Common myeloid progenitor, CD34-positive (primary cell): ENCODE measurements around the gene SSBP3.
"Not testable (repeated sequence)": the region's sequence is repeated elsewhere in the genome, so short reads cannot be mapped to it uniquely, and the experiment has no call there.

Experiments used
- CTCF ChIA-PET: fragments of 350-600 bp; sonication (Branson Sonifier 250); formaldehyde crosslinking; loops from one replicate; lab custom pipeline; 2021; ENCODE audit warnings: antibody characterized with exemption; lab: Charles Lee
- POLR2A ChIA-PET: fragments of 350-600 bp; sonication (Branson Sonifier 250); formaldehyde crosslinking; loops from one replicate; lab custom pipeline; 2021; ENCODE audit warnings: antibody characterized with exemption; lab: Charles Lee
- DNase-seq, 3 donors: peaks; one replicate each; pipeline versions ENCODE4 v3.0.0 to v3.0.0-alpha.2; 2013
- H3K27ac ChIP-seq, 2 experiments: 1 replicate in 1 of 2; 2 replicates in 1 of 2; pipeline ENCODE4 v1.7.0; 2013; ENCODE audit warnings: inconsistent platforms in 2 of 2, low read length in 2 of 2, mild to moderate bottlenecking in 2 of 2, low read depth in 1 of 2, moderate library complexity in 1 of 2; ENCODE audit not compliant: severe bottlenecking in 2 of 2, insufficient read depth in 1 of 2, poor library complexity in 1 of 2
- H3K27me3 ChIP-seq, 5 experiments: replicated peaks in 2 of 5; 1 replicate in 3 of 5; 2 replicates in 2 of 5; pipeline versions ENCODE4 v1.6.1 to v1.7.0; 2013; ENCODE audit warnings: low read length in 4 of 5, mild to moderate bottlenecking in 2 of 5, moderate library complexity in 2 of 5, inconsistent platforms in 1 of 5; ENCODE audit not compliant: insufficient read depth in 5 of 5, control insufficient read depth in 4 of 5
- H3K36me3 ChIP-seq, 4 experiments: 1 replicate in 2 of 4; 2 replicates in 2 of 4; pipeline versions ENCODE4 v1.6.1 to v1.7.0; 2013; ENCODE audit warnings: low read length in 3 of 4, control low read depth in 1 of 4, mild to moderate bottlenecking in 1 of 4; ENCODE audit not compliant: control insufficient read depth in 4 of 4, insufficient read depth in 4 of 4
- H3K4me1 ChIP-seq, 4 experiments: 1 replicate in 3 of 4; 2 replicates in 1 of 4; pipeline versions ENCODE4 v1.6.1 to v1.7.1; 2013; ENCODE audit warnings: low read length in 3 of 4, mild to moderate bottlenecking in 3 of 4, control low read depth in 1 of 4, inconsistent platforms in 1 of 4, moderate library complexity in 1 of 4; ENCODE audit not compliant: control insufficient read depth in 4 of 4, insufficient read depth in 4 of 4; ENCODE audit errors: control extremely low read depth in 1 of 4
- H3K4me3 ChIP-seq, 7 experiments: 1 replicate in 4 of 7; 2 replicates in 3 of 7; pipeline versions ENCODE4 v1.5.1 to v1.7.0; 2013; ENCODE audit warnings: mild to moderate bottlenecking in 7 of 7, low read length in 6 of 7, moderate library complexity in 6 of 7, inconsistent platforms in 2 of 7, low read depth in 2 of 7, control low read depth in 1 of 7; ENCODE audit not compliant: insufficient read depth in 4 of 7, control insufficient read depth in 1 of 7; ENCODE audit errors: extremely low read depth in 1 of 7
- H3K9me3 ChIP-seq, 5 experiments: 1 replicate in 4 of 5; 2 replicates in 1 of 5; pipeline versions ENCODE4 v1.6.1 to v1.7.1; 2013; ENCODE audit warnings: low read length in 4 of 5, mild to moderate bottlenecking in 2 of 5, inconsistent platforms in 1 of 5, low read depth in 1 of 5, moderate library complexity in 1 of 5; ENCODE audit not compliant: control insufficient read depth in 4 of 5, insufficient read depth in 2 of 5; ENCODE audit errors: control extremely low read depth in 1 of 5
- WGBS: methylation state at CpG from one replicate; pipeline ENCODE4 v1.1.5; 2013; ENCODE audit not compliant: insufficient coverage; 5-methylcytosine and 5-hydroxymethylcytosine counted together

Gene SSBP3

GRCh38 chr1:54212872-54213271, 193.3 kb downstream of the SSBP3 start:
- no peaks in the 10 kb centered on the region for H3K4me1 ChIP-seq
- 75% methylated on average over 1 of the region's 1 CpG for WGBS
- CTCF ChIA-PET = interaction anchor here (1.4 kb wide), 1 partner anchor 10 kb away, joined by 3 read pairs; no protein-coding TSS in a partner anchor
- no peak overlapping the region for H3K27ac ChIP-seq
- peak in 2 of 3 donors; percentile 46 to 66 for DNase-seq
- peaks cover 26 to 93% (median 74%) of the 10 kb centered on the region in 4 experiments for H3K36me3 ChIP-seq
- H3K27me3 ChIP-seq = no peaks in the 10 kb centered on the region
- POLR2A ChIA-PET = no interaction called here
- no peak overlapping the region for H3K4me3 ChIP-seq
- no peaks in the 10 kb centered on the region for H3K9me3 ChIP-seq

- H3K27ac ChIP-seq, DNase-seq, H3K4me1 ChIP-seq, CTCF ChIA-PET, H3K9me3 ChIP-seq, H3K27me3 ChIP-seq, POLR2A ChIA-PET, H3K4me3 ChIP-seq: not testable (repeated sequence)
- 100% methylated on average over 1 of the region's 4 CpGs for WGBS
- H3K36me3 ChIP-seq = peaks cover 23 to 77% (median 62%) of the 10 kb centered on the region in 4 experiments
Observed at GRCh38 chr1:54207896-54208295, 198.3 kb downstream of the SSBP3 start.

- no peak for DNase-seq
- Histone ChIP-seq H3K27me3 (no peaks in the 10 kb centered on the region), H3K36me3 (peaks cover 23 to 74% (median 61%) of the 10 kb centered on the region in 4 experiments), H3K27ac (no peak overlapping the region), H3K4me3 (no peak overlapping the region), H3K4me1 (peaks cover 0 to 1% (median 0%) of the 10 kb centered on the region in 4 experiments), H3K9me3 (no peaks in the 10 kb centered on the region)
- 57% methylated on average over 1 of the region's 1 CpG for WGBS
- ChIA-PET POLR2A (no interaction called here), CTCF (no interaction called here)
Observed at GRCh38 chr1:54207287-54207686, 198.9 kb downstream of the SSBP3 start.

- 82% methylated on average over 6 of the region's 7 CpGs for WGBS
- Histone ChIP-seq H3K27ac (no peak overlapping the region), H3K4me1 (peaks cover 10 to 24% (median 19%) of the 10 kb centered on the region in 4 experiments), H3K9me3 (no peaks in the 10 kb centered on the region), H3K36me3 (peaks cover 19 to 43% (median 37%) of the 10 kb centered on the region in 4 experiments), H3K4me3 (no peak overlapping the region), H3K27me3 (no peaks in the 10 kb centered on the region)
- ChIA-PET POLR2A (no interaction called here), CTCF (no interaction called here)
- DNase-seq = no peak
Observed at GRCh38 chr1:54204199-54204598, 202.0 kb downstream of the SSBP3 start.

- ChIA-PET CTCF (interaction anchor here (0.6 to 1.3 kb wide), 5 partner anchors 10 to 256 kb away, joined by 3 to 7 read pairs (median 5); no protein-coding TSS in a partner anchor), POLR2A (interaction anchor here (0.6 to 1.0 kb wide), 3 partner anchors 25 to 31 kb away, joined by 3 to 4 read pairs (median 3); no protein-coding TSS in a partner anchor)
- Histone ChIP-seq H3K27me3 (no peaks in the 10 kb centered on the region), H3K4me1 (peaks cover 10 to 27% (median 22%) of the 10 kb centered on the region in 4 experiments), H3K27ac (peak overlapping the region; percentile 53 to 85), H3K4me3 (peak overlapping the region; percentile 75 to 97 (median 94)), H3K9me3 (no peaks in the 10 kb centered on the region), H3K36me3 (peaks cover 4 to 22% (median 21%) of the 10 kb centered on the region in 4 experiments)
- under 1% methylated on average over 15 of the region's 15 CpGs for WGBS
- no peak for DNase-seq
Observed at GRCh38 chr1:54200519-54200997, 205.6 kb downstream of the SSBP3 start.

GRCh38 chr1:54199765-54200518, 206.3 kb downstream of the SSBP3 start, which contains the start of the genes CYB5RL and MRPL37:
Gene CYB5RL, minus strand, starts transcription at chr1:54200030. Its CDS starts 4,414 bp downstream, at chr1:54195616.
Gene MRPL37, plus strand, starts transcription at chr1:54200167. Its CDS starts 77 bp downstream, at chr1:54200244.
- no peaks in the 10 kb centered on the region for H3K27me3 ChIP-seq
- ChIA-PET POLR2A (interaction anchor here (1.0 kb wide), 1 partner anchor 29 kb away, joined by 3 read pairs; no protein-coding TSS in a partner anchor), CTCF (interaction anchor here (0.6 to 1.3 kb wide), 4 partner anchors 9 to 257 kb away, joined by 3 to 7 read pairs (median 4); no protein-coding TSS in a partner anchor)
- peak within 1 kb of the TSS; percentile 75 to 97 (median 94) for H3K4me3 ChIP-seq
- H3K9me3 ChIP-seq = no peaks in the 10 kb centered on the region
- DNase-seq = peak; percentile 95 to 96 (median 96)
- under 1% methylated on average over 35 of the region's 51 CpGs for WGBS
- H3K27ac ChIP-seq = peak within 1 kb of the TSS; percentile 53 to 85
- H3K36me3 ChIP-seq = peaks cover 3 to 23% (median 21%) of the 10 kb centered on the region in 4 experiments
- peaks cover 10 to 27% (median 22%) of the 10 kb centered on the region in 4 experiments for H3K4me1 ChIP-seq
